ENCODE measurements around the gene IGLL5. TPM values are rescaled to one million over a fixed set of nuclear protein-coding genes. Genes with fewer than 3 reads are reported as not detected.

Gene IGLL5
- total and polyA plus RNA-seq, 2 of the 13 experiments (the other 11 are each of a cell fraction or from before 2014, with no cell fraction given): not detected

GRCh38 chr22:22936915-22937656 is 49.5 kb downstream of the IGLL5 start:
- WGBS (ENCODE audit: low lambda C conversion rate): 1% methylated on average over 6 of the region's 6 CpGs
- Histone ChIP-seq H3K4me3 (replicated peaks in 1 of 3; ENCODE audit: insufficient read depth in 1 of 3, low read depth in 2 of 3, low read length in 3 of 3) (no peak overlapping the region), H3K27me3 (ENCODE audit: control insufficient read depth in 1 of 2, insufficient read depth in 2 of 2, low read length in 2 of 2) (peaks cover 3 to 27% of the 10 kb centered on the region in 2 experiments; a peak in 4 of 5 replicates), H3K79me2 (ENCODE audit: insufficient read depth, low read length) (no peaks in the 10 kb centered on the region), H3K9ac (ENCODE audit: insufficient read depth, low read depth, low read length) (no peak overlapping the region), H3K36me3 (replicated peaks in 1 of 2; ENCODE audit: control insufficient read depth in 1 of 2, insufficient read depth in 2 of 2, low read length in 2 of 2) (no peaks in the 10 kb centered on the region), H3K4me1 (ENCODE audit: insufficient read depth, low read length) (peaks cover 19% of the 10 kb centered on the region), H2AFZ (ENCODE audit: low read length) (no peak overlapping the region), H3K9me3 (ENCODE audit: low read length) (no peaks in the 10 kb centered on the region), H4K20me1 (ENCODE audit: insufficient read depth, low read length) (no peaks in the 10 kb centered on the region), H3K4me2 (ENCODE audit: low read depth, low read length) (no peak overlapping the region), H3K27ac (ENCODE audit: extremely low read length, insufficient read depth, low read length) (no peak overlapping the region)
- in situ Hi-C loops (cut with HindIII; ENCODE audit: extremely low pct_ligation_motif_present, low pct_unique_long_range_greater_than_20kb) (no loop called here), intact Hi-C loops (cut with micrococcal nuclease; ENCODE audit: unreplicated experiment) (no loop called here)
- TF ChIP-seq NFYB (CRISPR knock-in tag; IDR thresholded peaks at IDR 0.05): no peak
- no peak for DNase-seq (ENCODE audit: low spot score)
- FAIRE-seq: no peak
- CTCF ChIA-PET (ENCODE audit: low intra/inter-chr PET ratio, low total read pairs): no interaction called here
- no TSS peak for BruUV-seq (replicated peaks)
- no peak for ATAC-seq
- POLR2A ChIA-PET: no interaction called here

- no peaks in the 10 kb centered on the region for H3K36me3 ChIP-seq (replicated peaks in 1 of 2; ENCODE audit: control insufficient read depth in 1 of 2, insufficient read depth in 2 of 2, low read length in 2 of 2)
- ChIA-PET CTCF (ENCODE audit: low intra/inter-chr PET ratio, low total read pairs) (no interaction called here), POLR2A (no interaction called here)
- ATAC-seq: no peak
- H3K4me2 ChIP-seq (ENCODE audit: low read depth, low read length): no peak overlapping the region
- H3K4me3 ChIP-seq (replicated peaks in 1 of 3; ENCODE audit: insufficient read depth in 1 of 3, low read depth in 2 of 3, low read length in 3 of 3): no peak overlapping the region
- no peak for DNase-seq (ENCODE audit: low spot score)
- H4K20me1 ChIP-seq (ENCODE audit: insufficient read depth, low read length): no peaks in the 10 kb centered on the region
- no peak overlapping the region for H3K9ac ChIP-seq (ENCODE audit: insufficient read depth, low read depth, low read length)
- no peak for FAIRE-seq
- BruUV-seq (replicated peaks): no TSS peak
- H3K27ac ChIP-seq (ENCODE audit: extremely low read length, insufficient read depth, low read length): no peak overlapping the region
- H3K79me2 ChIP-seq (ENCODE audit: insufficient read depth, low read length): no peaks in the 10 kb centered on the region
- peaks cover 3 to 27% of the 10 kb centered on the region in 2 experiments; a peak in 4 of 5 replicates for H3K27me3 ChIP-seq (ENCODE audit: control insufficient read depth in 1 of 2, insufficient read depth in 2 of 2, low read length in 2 of 2)
- no peaks in the 10 kb centered on the region for H3K9me3 ChIP-seq (ENCODE audit: low read length)
- H2AFZ ChIP-seq (ENCODE audit: low read length): no peak overlapping the region
- intact Hi-C loops (cut with micrococcal nuclease; ENCODE audit: unreplicated experiment): no loop called here
- H3K4me1 ChIP-seq (ENCODE audit: insufficient read depth, low read length): peaks cover 19% of the 10 kb centered on the region
- WGBS (ENCODE audit: low lambda C conversion rate): 3% methylated on average over 3 of the region's 3 CpGs
- in situ Hi-C loops (cut with HindIII; ENCODE audit: extremely low pct_ligation_motif_present, low pct_unique_long_range_greater_than_20kb): no loop called here
- TF ChIP-seq NFYB (CRISPR knock-in tag; IDR thresholded peaks at IDR 0.05) (no peak), TFDP2 (CRISPR knock-in tag; IDR thresholded peaks at IDR 0.05) (no peak), ZNF737 (CRISPR knock-in tag; IDR thresholded peaks at IDR 0.05; ENCODE audit: borderline replicate concordance) (no peak), ATF6 (CRISPR knock-in tag; conservative IDR thresholded peaks at IDR 0.05) (no peak), NBN (conservative IDR thresholded peaks at IDR 0.05) (no peak), HOXA3 (CRISPR knock-in tag; IDR thresholded peaks at IDR 0.05) (no peak), NFE2L2 (IDR thresholded peaks at IDR 0.05; ENCODE audit: low read length) (no peak), EEA1 (CRISPR knock-in tag; IDR thresholded peaks at IDR 0.05; ENCODE audit: borderline replicate concordance) (no peak), ZMYM4 (CRISPR knock-in tag; IDR thresholded peaks at IDR 0.05) (no peak), ETS1 (CRISPR knock-in tag; IDR thresholded peaks at IDR 0.05) (no peak), ZNF691 (CRISPR knock-in tag; IDR thresholded peaks at IDR 0.05; ENCODE audit: borderline replicate concordance, low read depth) (no peak), MBNL3 (CRISPR knock-in tag; conservative IDR thresholded peaks at IDR 0.05) (no peak)
Measured at GRCh38 chr22:22937894-22938480, 50.4 kb downstream of the IGLL5 start.
